HG03432 (cell line): Measurements from ENCODE around the gene HECW1.
A peak's percentile ranks its signal among the peaks of the same experiment; 100 is the strongest.
"Not testable (repeated sequence)": the region's sequence is repeated elsewhere in the genome, so short reads cannot be mapped to it uniquely, and the experiment has no call there.

Experiments
- ATAC-seq: cut with Tn5 transposase; IDR thresholded peaks from one replicate; pipeline ENCODE4 v1.9.1; 2021; ENCODE audit warnings: mild to moderate bottlenecking, moderate library complexity; ENCODE audit not compliant: unreplicated experiment

Gene HECW1

GRCh38 chr7:43111630-43112458 lies 603 bp upstream of the HECW1 start:
- no peak for ATAC-seq

DNA sequence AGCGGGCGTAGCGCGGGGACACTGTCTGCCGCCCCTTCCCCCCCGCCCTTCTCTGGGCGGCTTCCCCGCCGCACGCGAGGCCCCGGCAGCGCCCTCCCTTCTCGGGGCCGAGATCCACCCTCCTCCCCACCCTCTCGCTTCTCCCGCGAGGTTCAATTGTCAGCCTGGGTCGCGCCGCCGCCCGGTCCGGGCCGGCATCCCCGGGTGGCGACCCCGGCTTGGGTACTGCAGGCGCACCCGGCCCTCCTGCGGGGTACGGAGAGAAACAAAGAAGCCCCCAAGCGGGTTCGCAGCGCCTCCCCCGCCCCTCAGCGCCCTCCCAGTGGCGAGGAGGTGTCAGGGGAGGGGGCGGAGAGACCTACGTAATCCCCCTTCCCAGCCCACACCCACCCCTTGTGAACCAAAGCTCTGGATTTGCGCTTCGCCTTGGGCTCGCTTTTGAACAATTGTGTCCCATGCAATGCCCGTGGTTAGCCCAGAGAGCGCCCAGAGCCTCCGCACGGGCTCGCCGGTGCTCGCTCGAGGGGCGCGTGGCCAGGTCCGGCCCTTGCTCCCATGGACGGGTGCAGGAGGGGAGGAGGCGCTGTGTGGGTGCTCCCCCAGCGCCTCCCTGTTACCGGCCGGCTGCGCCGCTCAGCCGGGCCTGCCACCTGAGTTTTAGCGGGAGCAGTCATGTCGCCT lies 634 bp downstream of the HECW1 start:
- ATAC-seq = peak; percentile 36

- ATAC-seq = peak; percentile 24
Measured at GRCh38 chr7:43113622-43114457, 1.4 kb downstream of the HECW1 start.

GRCh38 chr7:43114458-43114780 lies 2.0 kb downstream of the HECW1 start:
- ATAC-seq = no peak

GRCh38 chr7:43116451-43116850 lies 4.0 kb downstream of the HECW1 start:
- ATAC-seq = no peak

GRCh38 chr7:43117095-43117494 lies 4.6 kb downstream of the HECW1 start:
- no peak for ATAC-seq

GRCh38 chr7:43117861-43118260 lies 5.4 kb downstream of the HECW1 start:
- no peak for ATAC-seq

DNA sequence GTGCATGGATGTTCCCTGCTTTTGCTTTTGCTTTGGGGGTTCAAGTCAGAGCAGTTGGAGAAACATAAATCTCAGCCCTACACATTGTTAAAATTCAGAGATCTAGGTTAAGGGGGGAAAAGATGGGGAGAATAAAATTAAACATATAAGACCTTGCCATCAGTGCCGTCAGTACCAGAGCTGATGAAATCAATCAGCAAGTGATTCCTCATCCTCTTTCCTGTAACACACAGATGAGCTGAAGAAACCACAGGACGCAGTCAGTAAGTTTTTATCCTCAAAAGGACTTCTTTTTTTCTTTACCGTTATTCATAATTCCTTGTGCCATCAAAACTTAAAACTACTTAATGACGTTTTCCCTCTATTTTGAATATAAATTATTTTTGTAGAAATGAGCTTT lies 5.9 kb downstream of the HECW1 start:
- no peak for ATAC-seq

GRCh38 chr7:43119371-43120075 lies 7.1 kb downstream of the HECW1 start:
- no peak for ATAC-seq

- no peak for ATAC-seq
Measured at GRCh38 chr7:43121973-43122372, 9.5 kb downstream of the HECW1 start.

- no peak for ATAC-seq
Measured at GRCh38 chr7:43123457-43123856, 11.0 kb downstream of the HECW1 start.

GRCh38 chr7:43124388-43124787 lies 11.9 kb downstream of the HECW1 start:
- no peak for ATAC-seq

- ATAC-seq = no peak
Measured at GRCh38 chr7:43130347-43130746, 17.9 kb downstream of the HECW1 start.

DNA sequence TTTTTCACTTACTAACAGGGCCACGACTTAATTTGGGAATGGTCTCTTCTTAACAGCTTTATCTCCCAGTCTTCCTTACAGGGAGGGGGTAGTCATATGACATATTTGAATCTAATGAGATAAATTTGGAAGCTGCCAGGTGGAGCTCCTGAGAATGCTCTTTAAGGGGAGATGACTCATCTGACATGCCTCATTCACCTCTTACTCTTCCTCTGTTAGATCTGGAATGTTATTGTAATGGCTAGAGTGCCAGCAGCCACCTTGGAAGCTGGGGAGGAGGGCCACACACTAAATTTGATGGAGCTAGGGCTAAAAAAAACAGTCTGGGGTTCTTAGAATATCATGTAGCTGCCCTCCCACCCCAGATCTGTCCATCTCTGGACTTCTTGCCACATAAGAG lies 22.7 kb downstream of the HECW1 start:
- ATAC-seq = no peak

GRCh38 chr7:43136064-43136463 lies 23.6 kb downstream of the HECW1 start:
- ATAC-seq = no peak

GRCh38 chr7:43137121-43137744 lies 24.8 kb downstream of the HECW1 start:
- not testable (repeated sequence) for ATAC-seq

- no peak for ATAC-seq
Measured at GRCh38 chr7:43137811-43138210, 25.4 kb downstream of the HECW1 start.

DNA sequence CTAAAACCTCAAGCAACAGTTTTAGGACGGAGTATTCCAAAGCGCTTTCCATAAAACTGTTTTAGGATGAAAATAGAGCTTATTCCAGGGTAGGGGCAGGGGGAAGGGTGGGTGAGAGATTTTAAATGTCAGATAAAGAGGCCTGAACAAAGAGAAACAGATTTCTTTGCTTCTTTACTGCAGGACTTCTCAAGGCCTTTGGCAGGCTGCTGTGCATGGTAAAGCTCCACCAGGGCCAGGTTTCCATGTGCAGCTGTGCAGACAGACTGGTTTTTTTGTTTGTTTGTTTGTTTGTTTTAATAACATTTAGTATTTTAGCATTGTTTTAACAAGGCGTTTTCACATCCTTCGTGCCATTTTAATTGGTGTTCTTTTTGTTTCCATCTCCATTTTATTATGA lies 26.3 kb downstream of the HECW1 start:
- ATAC-seq = no peak

- ATAC-seq = no peak
Measured at GRCh38 chr7:43139137-43139536, 26.7 kb downstream of the HECW1 start.

DNA sequence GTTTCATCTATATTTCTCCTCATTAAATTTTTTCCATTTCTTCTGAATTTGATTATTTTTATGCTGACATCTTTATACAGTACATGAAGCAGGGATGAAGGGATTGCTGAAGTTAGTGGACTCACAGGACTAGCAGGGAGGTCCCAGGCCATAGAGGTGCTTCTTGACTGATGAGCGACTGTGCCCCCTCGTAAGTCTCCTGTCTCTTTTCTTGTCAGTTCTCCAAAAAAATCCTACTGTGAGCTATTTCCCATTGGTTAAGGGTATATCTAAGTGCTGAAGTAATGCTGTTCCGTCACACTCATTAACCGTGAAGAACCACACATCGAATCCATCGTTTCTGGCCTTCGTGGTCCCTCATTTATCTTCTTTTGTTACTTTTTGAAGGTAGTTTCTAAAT lies 27.7 kb downstream of the HECW1 start:
- ATAC-seq = no peak

GRCh38 chr7:43141091-43141490 lies 28.6 kb downstream of the HECW1 start:
- no peak for ATAC-seq
